OCI-LY1 (cell line): ENCODE results near the gene FNIP1.

Experiments used
- H2AFZ ChIP-seq: fragments of 200-600 bp; sonication (generic), shearing (Covaris generic); 2 replicates; pipeline ENCODE4 v1.6.0; 2014; ENCODE audit warnings: antibody characterized with exemption, mild to moderate bottlenecking, low read length
- H3F3A ChIP-seq: fragments of 200-600 bp; sonication (generic), shearing (Covaris generic); 2 replicates; pipeline ENCODE4 v1.6.0; 2014; ENCODE audit warnings: mild to moderate bottlenecking, antibody characterized with exemption, low read length, moderate library complexity; ENCODE audit not compliant: insufficient read depth
- H3K27ac ChIP-seq: fragments of 200-600 bp; sonication (generic); 2 replicates; pipeline ENCODE4 v1.5.1; 2014; ENCODE audit warnings: low read length, mixed run types, mild to moderate bottlenecking, low read depth; ENCODE audit not compliant: poor library complexity, severe bottlenecking
- H3K27me3 ChIP-seq: fragments of 200-600 bp; sonication (generic); 2 replicates; pipeline ENCODE4 v1.6.0; 2014; ENCODE audit warnings: antibody characterized with exemption, mild to moderate bottlenecking, low read length, moderate library complexity; ENCODE audit not compliant: insufficient read depth
- H3K36me3 ChIP-seq: fragments of 200-600 bp; sonication (generic); 2 replicates; pipeline ENCODE4 v1.6.1; 2014; ENCODE audit warnings: mild to moderate bottlenecking, antibody characterized with exemption, low read length, moderate library complexity, mixed read lengths; ENCODE audit not compliant: insufficient read depth
- H3K4me1 ChIP-seq: fragments of 200-600 bp; sonication (generic); 2 replicates; pipeline ENCODE4 v1.5.1; 2014; ENCODE audit warnings: mild to moderate bottlenecking, low read length, moderate library complexity; ENCODE audit not compliant: insufficient read depth, severe bottlenecking
- H3K4me2 ChIP-seq: fragments of 200-600 bp; sonication (generic), shearing (Covaris generic); 2 replicates; pipeline ENCODE4 v1.6.1; 2014; ENCODE audit warnings: low read length
- H3K4me3 ChIP-seq: fragments of 200-600 bp; sonication (generic); 2 replicates; pipeline ENCODE4 v1.5.1; 2014; ENCODE audit warnings: low read length, low read depth, mild to moderate bottlenecking, mixed read lengths; ENCODE audit not compliant: poor library complexity, severe bottlenecking
- H3K79me2 ChIP-seq: fragments of 200-600 bp; shearing (Covaris generic); 2 replicates; pipeline ENCODE4 v1.6.1; 2016; ENCODE audit warnings: mixed run types, low read length, mixed read lengths; ENCODE audit not compliant: insufficient read depth
- H3K9ac ChIP-seq: fragments of 200-600 bp; sonication (generic), shearing (Covaris generic); 2 replicates; pipeline ENCODE4 v1.6.1; 2014; ENCODE audit warnings: mild to moderate bottlenecking, low read length, mixed read lengths
- H3K9me2 ChIP-seq: fragments of 200-600 bp; sonication (generic), shearing (Covaris generic); 2 replicates; pipeline ENCODE4 v1.6.1; 2014; ENCODE audit warnings: low read depth, mild to moderate bottlenecking, low read length, mixed read lengths
- H3K9me3 ChIP-seq: fragments of 200-600 bp; shearing (Covaris generic); 2 replicates; pipeline ENCODE4 v1.6.1; 2014; ENCODE audit warnings: low read length, mixed read lengths
- H4K20me1 ChIP-seq: fragments of 200-600 bp; sonication (generic), shearing (Covaris generic); 2 replicates; pipeline ENCODE4 v1.6.0; 2016; ENCODE audit warnings: mild to moderate bottlenecking, low read length; ENCODE audit not compliant: insufficient read depth
- EZH2 ChIP-seq: fragments of 200-600 bp; sonication (generic), shearing (Covaris generic); IDR thresholded peaks from 2 replicates; pipeline ENCODE4 v1.8.0; 2017; ENCODE audit warnings: borderline replicate concordance, mixed run types, mild to moderate bottlenecking, antibody characterized with exemption, low read length, moderate library complexity, mixed read lengths
- TF ChIP-seq, protein P1 (sequence below): fragments of 200-600 bp; sonication (generic), shearing (Covaris generic); IDR thresholded peaks from 2 replicates; pipeline ENCODE4 v1.5.1; 2017; ENCODE audit warnings: mild to moderate bottlenecking, antibody characterized with exemption, low read length, moderate library complexity, mixed read lengths

FNIP1 gene

DNA sequence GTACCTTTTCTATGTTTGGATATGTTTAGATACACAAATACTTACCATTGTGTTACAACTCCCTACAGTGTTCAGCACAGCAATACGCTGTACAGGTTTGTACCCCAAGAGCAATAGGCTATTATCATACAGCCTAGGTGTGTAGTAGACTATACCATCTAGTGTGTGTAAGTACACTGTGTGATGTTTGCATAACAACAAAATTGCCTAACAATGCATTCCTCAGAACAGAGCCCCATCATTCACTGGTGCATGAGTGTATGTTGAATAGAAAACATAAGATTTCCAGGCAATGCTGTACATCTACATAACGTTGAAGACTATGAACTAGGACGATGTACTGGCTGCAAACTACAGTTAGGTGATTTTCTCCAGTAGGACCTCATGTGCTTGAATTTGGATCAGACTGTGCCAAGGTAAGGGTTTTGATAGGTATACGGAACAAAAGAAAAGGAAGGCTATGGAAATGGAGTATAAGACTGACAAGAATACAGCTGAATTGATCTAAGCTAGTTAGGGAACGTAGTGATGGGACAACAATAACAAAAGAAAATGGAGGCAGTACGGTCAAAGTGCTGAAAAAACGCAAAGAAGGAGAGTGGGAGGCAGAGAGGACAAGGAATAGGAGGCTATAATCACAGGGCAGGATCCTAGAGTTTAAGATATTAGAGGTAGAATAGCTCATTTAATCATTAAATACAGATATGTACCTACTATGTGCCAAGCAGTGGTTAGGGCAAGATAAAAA is 46.9 kb downstream of the FNIP1 start:
- Histone ChIP-seq H2AFZ (no peak overlapping the region), H3K4me3 (no peak overlapping the region), H3K27me3 (no peaks in the 10 kb centered on the region), H3K9me2 (no peaks in the 10 kb centered on the region), H3K36me3 (no peaks in the 10 kb centered on the region; the same call in 1 of the 2 replicates), H4K20me1 (no peaks in the 10 kb centered on the region), H3F3A (no peaks in the 10 kb centered on the region), H3K9me3 (no peaks in the 10 kb centered on the region), H3K79me2 (peaks cover 38% of the 10 kb centered on the region), H3K9ac (no peak overlapping the region), H3K4me2 (no peak overlapping the region), H3K4me1 (peaks cover 10% of the 10 kb centered on the region), H3K27ac (no peak overlapping the region)
- TF ChIP-seq EZH2: no peak
- TF ChIP-seq, protein P1, sequence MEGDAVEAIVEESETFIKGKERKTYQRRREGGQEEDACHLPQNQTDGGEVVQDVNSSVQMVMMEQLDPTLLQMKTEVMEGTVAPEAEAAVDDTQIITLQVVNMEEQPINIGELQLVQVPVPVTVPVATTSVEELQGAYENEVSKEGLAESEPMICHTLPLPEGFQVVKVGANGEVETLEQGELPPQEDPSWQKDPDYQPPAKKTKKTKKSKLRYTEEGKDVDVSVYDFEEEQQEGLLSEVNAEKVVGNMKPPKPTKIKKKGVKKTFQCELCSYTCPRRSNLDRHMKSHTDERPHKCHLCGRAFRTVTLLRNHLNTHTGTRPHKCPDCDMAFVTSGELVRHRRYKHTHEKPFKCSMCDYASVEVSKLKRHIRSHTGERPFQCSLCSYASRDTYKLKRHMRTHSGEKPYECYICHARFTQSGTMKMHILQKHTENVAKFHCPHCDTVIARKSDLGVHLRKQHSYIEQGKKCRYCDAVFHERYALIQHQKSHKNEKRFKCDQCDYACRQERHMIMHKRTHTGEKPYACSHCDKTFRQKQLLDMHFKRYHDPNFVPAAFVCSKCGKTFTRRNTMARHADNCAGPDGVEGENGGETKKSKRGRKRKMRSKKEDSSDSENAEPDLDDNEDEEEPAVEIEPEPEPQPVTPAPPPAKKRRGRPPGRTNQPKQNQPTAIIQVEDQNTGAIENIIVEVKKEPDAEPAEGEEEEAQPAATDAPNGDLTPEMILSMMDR: no peak

DNA sequence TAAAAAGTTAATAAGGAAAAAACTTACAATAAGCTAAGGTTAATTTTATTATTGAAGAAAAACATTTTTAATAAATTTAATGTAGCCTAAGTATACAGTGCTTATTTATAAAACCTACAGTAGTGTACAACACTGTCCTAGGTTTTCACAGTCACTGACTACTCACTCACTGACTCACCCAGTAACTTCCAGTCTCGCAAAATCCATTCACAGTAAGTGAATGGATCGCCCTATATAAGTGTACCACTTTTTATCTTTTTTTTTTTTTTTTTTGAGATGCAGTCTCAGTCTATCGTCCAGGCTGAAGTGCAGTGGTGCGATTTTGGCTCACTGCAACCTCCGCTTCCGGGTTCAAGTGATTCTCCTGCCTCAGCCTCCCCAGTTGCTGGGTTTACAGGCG is 47.7 kb downstream of the FNIP1 start:
- no peaks in the 10 kb centered on the region for H4K20me1 ChIP-seq
- H3K79me2 ChIP-seq: peaks cover 35% of the 10 kb centered on the region
- no peaks in the 10 kb centered on the region for H3K27me3 ChIP-seq
- H2AFZ ChIP-seq: no peak overlapping the region
- no peak overlapping the region for H3K9ac ChIP-seq
- H3K4me1 ChIP-seq: peaks cover 10% of the 10 kb centered on the region
- no peak for TF ChIP-seq EZH2
- TF ChIP-seq, protein P1: no peak
- no peak overlapping the region for H3K27ac ChIP-seq
- no peaks in the 10 kb centered on the region for H3K9me2 ChIP-seq
- no peak overlapping the region for H3K4me3 ChIP-seq
- no peaks in the 10 kb centered on the region for H3K9me3 ChIP-seq
- H3F3A ChIP-seq: no peaks in the 10 kb centered on the region
- H3K36me3 ChIP-seq: peaks cover 3% of the 10 kb centered on the region; the same call in 1 of the 2 replicates
- no peak overlapping the region for H3K4me2 ChIP-seq

DNA sequence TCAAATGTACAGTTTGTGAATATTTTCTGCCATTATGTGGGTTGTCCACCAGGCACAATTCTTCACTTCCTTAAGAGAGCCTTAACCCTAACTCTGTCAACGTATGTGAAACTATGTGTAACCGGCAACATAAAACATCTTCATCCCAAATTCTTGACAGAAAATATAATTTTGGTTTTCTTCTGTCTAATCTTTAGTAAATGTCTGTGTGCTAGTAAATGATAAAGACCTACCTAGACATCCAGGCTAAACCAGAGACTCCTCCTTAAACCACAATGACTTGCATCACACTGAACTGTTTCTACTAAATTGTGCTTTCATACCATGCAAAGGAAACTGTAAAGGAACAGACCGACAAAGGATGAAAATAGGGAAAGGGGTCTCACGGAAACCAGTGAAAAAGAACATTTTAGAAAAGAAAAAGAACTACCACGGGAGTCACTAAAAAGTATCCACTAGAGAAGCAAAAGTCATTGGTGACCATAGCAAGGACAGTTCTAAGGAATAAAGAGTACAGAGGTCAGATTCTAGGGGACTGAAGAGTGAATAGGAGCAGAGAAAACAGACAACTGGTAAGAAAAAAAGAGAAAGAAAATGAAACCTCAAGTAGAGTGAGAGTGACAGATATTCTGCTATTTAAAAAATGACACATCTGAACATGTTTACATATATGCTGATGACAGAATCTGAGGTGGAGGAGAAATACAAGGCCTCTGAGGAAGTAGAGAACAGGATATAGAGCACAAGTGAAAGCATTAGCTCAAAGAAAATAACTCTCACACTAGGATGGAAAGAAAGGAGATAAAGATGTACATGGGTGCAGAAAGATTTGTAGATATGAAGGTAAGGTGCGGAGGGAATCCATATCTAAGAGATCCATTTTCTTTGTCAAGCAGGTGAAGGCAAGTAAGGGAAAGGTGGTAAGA is 49.4 kb downstream of the FNIP1 start:
- Histone ChIP-seq H3K9ac (no peak overlapping the region), H3K36me3 (peaks cover 16% of the 10 kb centered on the region), H3K4me1 (peaks cover 10% of the 10 kb centered on the region), H3K9me3 (no peaks in the 10 kb centered on the region), H3K4me2 (no peak overlapping the region), H3K4me3 (no peak overlapping the region), H4K20me1 (no peaks in the 10 kb centered on the region), H3K27me3 (no peaks in the 10 kb centered on the region), H3K79me2 (peaks cover 21% of the 10 kb centered on the region), H3K27ac (peak overlapping the region; percentile 11), H3F3A (no peaks in the 10 kb centered on the region), H3K9me2 (no peaks in the 10 kb centered on the region), H2AFZ (no peak overlapping the region)
- TF ChIP-seq, protein P1: no peak
- TF ChIP-seq EZH2: no peak
